K562 (cell line): ENCODE data around the gene SOX2. TPM values are rescaled to one million over a fixed set of nuclear protein-coding genes. Genes with fewer than 3 reads are reported as not detected.

Source experiments
- NCOR1 ChIP-seq: fragments of 450-650 bp; IDR thresholded peaks from 2 replicates; pipeline ENCODE4 v1.6.1; 2016; ENCODE audit warnings: mild to moderate bottlenecking, moderate library complexity
- NELFE ChIP-seq: IDR thresholded peaks from 2 replicates; pipeline ENCODE4 v1.6.1; 2011; ENCODE audit warnings: mild to moderate bottlenecking; ENCODE audit not compliant: insufficient read depth, insufficient read length
- NR2C1 ChIP-seq, 2 experiments: fragments of 450-650 bp; IDR thresholded peaks; 2 replicates each; pipeline ENCODE4 v1.6.1; 2017; ENCODE audit warnings: mild to moderate bottlenecking in 2 of 2, antibody characterized with exemption in 1 of 2, inconsistent platforms in 1 of 2, missing compliant biosample characterization in 1 of 2, missing genetic modification characterization in 1 of 2
- RFX1 ChIP-seq: fragments of 450-650 bp; IDR thresholded peaks from 2 replicates; pipeline ENCODE4 v1.6.1; 2016; ENCODE audit warnings: mild to moderate bottlenecking, moderate library complexity
- SMARCC2 ChIP-seq: fragments of 450-650 bp; IDR thresholded peaks from 2 replicates; pipeline ENCODE4 v1.6.1; 2017; ENCODE audit warnings: antibody characterized with exemption, moderate library complexity, mild to moderate bottlenecking, low read depth
- ZNF282 ChIP-seq: sonication (generic); formaldehyde crosslinking; IDR thresholded peaks from 2 replicates; pipeline ENCODE4 v1.8.1; 2023; ENCODE audit warnings: missing genetic modification reagents
- ZNF77 ChIP-seq: fragments of 250-450 bp; sonication (Bioruptor Pico); IDR thresholded peaks from 2 replicates; pipeline ENCODE4 v1.5.0; 2020
- polyA plus RNA-seq, 8 experiments: library from polyadenylated mRNA; depleted of rRNA in 4 of 8; stranded (reverse) in 5 of 8; unstranded in 3 of 8; fragments of >200 nt; fragmentation: Nextera tagmentation in 2 of 8; fragmentation: Illumina TruSeq in 1 of 8; extraction: Ambion mirVana in 2 of 8; extraction: Trizol in 1 of 8; gene quantifications; 2 replicates each; pipeline versions ENCODE4 v1.2.1 to v1.2.3, GENCODE V29; 2011 to 2014; ENCODE audit warnings: inconsistent platforms in 1 of 8, missing spikeins in 1 of 8
- total RNA-seq, 7 experiments: library from RNA; depleted of rRNA in 6 of 7; stranded (reverse); fragments of >200 nt in 6 of 7; fragmentation: Illumina TruSeq in 2 of 7; extraction: Trizol in 2 of 7; gene quantifications; 2 replicates each; pipeline versions ENCODE4 v1.2.1 to v1.2.3, GENCODE V29; 2011 to 2021; ENCODE audit warnings: low replicate concordance in 1 of 7
- TF ChIP-seq, protein P1 (sequence below): fragments of 450-650 bp; IDR thresholded peaks from 2 replicates; pipeline ENCODE4 v1.6.1; 2017; ENCODE audit warnings: antibody characterized with exemption, mild to moderate bottlenecking
- TF ChIP-seq, protein P2 (sequence below): fragments of 450-650 bp; IDR thresholded peaks from 2 replicates; pipeline ENCODE4 v1.6.1; 2014; ENCODE audit warnings: low read depth, mild to moderate bottlenecking, moderate library complexity, borderline replicate concordance

SOX2 gene
- total and polyA plus RNA-seq, 9 of the 15 experiments (the other 6 are each of a cell fraction or from before 2014, with no cell fraction given): 0.07 TPM; not detected in 8

- TF ChIP-seq, protein P1, sequence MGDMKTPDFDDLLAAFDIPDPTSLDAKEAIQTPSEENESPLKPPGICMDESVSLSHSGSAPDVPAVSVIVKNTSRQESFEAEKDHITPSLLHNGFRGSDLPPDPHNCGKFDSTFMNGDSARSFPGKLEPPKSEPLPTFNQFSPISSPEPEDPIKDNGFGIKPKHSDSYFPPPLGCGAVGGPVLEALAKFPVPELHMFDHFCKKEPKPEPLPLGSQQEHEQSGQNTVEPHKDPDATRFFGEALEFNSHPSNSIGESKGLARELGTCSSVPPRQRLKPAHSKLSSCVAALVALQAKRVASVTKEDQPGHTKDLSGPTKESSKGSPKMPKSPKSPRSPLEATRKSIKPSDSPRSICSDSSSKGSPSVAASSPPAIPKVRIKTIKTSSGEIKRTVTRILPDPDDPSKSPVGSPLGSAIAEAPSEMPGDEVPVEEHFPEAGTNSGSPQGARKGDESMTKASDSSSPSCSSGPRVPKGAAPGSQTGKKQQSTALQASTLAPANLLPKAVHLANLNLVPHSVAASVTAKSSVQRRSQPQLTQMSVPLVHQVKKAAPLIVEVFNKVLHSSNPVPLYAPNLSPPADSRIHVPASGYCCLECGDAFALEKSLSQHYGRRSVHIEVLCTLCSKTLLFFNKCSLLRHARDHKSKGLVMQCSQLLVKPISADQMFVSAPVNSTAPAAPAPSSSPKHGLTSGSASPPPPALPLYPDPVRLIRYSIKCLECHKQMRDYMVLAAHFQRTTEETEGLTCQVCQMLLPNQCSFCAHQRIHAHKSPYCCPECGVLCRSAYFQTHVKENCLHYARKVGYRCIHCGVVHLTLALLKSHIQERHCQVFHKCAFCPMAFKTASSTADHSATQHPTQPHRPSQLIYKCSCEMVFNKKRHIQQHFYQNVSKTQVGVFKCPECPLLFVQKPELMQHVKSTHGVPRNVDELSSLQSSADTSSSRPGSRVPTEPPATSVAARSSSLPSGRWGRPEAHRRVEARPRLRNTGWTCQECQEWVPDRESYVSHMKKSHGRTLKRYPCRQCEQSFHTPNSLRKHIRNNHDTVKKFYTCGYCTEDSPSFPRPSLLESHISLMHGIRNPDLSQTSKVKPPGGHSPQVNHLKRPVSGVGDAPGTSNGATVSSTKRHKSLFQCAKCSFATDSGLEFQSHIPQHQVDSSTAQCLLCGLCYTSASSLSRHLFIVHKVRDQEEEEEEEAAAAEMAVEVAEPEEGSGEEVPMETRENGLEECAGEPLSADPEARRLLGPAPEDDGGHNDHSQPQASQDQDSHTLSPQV: no peak
- TF ChIP-seq NCOR1: no peak
- TF ChIP-seq NELFE: no peak
- no peak for TF ChIP-seq SMARCC2
- no peak for TF ChIP-seq ZNF77
- TF ChIP-seq NR2C1 (IDR thresholded peaks at IDR 0.05): no peak
- TF ChIP-seq NR2C1 (tag; IDR thresholded peaks at IDR 0.05): no peak
- TF ChIP-seq, protein P2, sequence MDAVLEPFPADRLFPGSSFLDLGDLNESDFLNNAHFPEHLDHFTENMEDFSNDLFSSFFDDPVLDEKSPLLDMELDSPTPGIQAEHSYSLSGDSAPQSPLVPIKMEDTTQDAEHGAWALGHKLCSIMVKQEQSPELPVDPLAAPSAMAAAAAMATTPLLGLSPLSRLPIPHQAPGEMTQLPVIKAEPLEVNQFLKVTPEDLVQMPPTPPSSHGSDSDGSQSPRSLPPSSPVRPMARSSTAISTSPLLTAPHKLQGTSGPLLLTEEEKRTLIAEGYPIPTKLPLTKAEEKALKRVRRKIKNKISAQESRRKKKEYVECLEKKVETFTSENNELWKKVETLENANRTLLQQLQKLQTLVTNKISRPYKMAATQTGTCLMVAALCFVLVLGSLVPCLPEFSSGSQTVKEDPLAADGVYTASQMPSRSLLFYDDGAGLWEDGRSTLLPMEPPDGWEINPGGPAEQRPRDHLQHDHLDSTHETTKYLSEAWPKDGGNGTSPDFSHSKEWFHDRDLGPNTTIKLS: no peak
- no peak for TF ChIP-seq ZNF282 (CRISPR knock-in tag)
- no peak for TF ChIP-seq RFX1
These were observed 15.8 kb downstream of the SOX2 start (continued) for GRCh38 chr3:181727341-181728032.
